Smooth muscle cell (in vitro differentiated cells): ENCODE data around the gene LMX1B. TPM values are rescaled to one million over a fixed set of nuclear protein-coding genes. Genes with fewer than 3 reads are reported as not detected.

ENCODE experiments used
- DNase-seq: peaks from one replicate; lab custom pipeline; 2025; ENCODE audit not compliant: unreplicated experiment; lab: John Stamatoyannopoulos, UW
- H2AFZ ChIP-seq: fragments of 200-600 bp; sonication (generic); 2 replicates; pipeline ENCODE4 v1.6.0; 2016; ENCODE audit warnings: antibody characterized with exemption, low read depth, mild to moderate bottlenecking
- H3F3A ChIP-seq: fragments of 200-600 bp; sonication (generic); 2 replicates; pipeline ENCODE4 v1.6.0; 2017; ENCODE audit warnings: antibody characterized with exemption, low read depth
- H3K27ac ChIP-seq: fragments of 200-600 bp; sonication (generic); 2 replicates; pipeline ENCODE4 v1.5.1; 2016; ENCODE audit warnings: low read depth, mild to moderate bottlenecking
- H3K27me3 ChIP-seq: fragments of 200-600 bp; sonication (generic); 2 replicates; pipeline ENCODE4 v1.6.1; 2016; ENCODE audit warnings: low read depth, mild to moderate bottlenecking
- H3K36me3 ChIP-seq: fragments of 200-600 bp; sonication (generic); 2 replicates; pipeline ENCODE4 v1.5.1; 2016; ENCODE audit warnings: low read depth
- H3K4me1 ChIP-seq: fragments of 200-600 bp; sonication (generic); 2 replicates; pipeline ENCODE4 v1.5.1; 2016; ENCODE audit warnings: low read depth
- H3K4me2 ChIP-seq: fragments of 200-600 bp; sonication (generic); 2 replicates; pipeline ENCODE4 v1.6.0; 2016; ENCODE audit warnings: mild to moderate bottlenecking
- H3K4me3 ChIP-seq: fragments of 200-600 bp; sonication (generic); 2 replicates; pipeline ENCODE4 v1.5.1; 2016; ENCODE audit warnings: mild to moderate bottlenecking
- H3K79me2 ChIP-seq: fragments of 200-600 bp; sonication (generic); 2 replicates; pipeline ENCODE4 v1.6.0; 2016; ENCODE audit warnings: low read depth, mild to moderate bottlenecking
- H3K9ac ChIP-seq: fragments of 200-600 bp; sonication (generic); 2 replicates; pipeline ENCODE4 v1.6.0; 2016; ENCODE audit warnings: low read depth
- H3K9me3 ChIP-seq: fragments of 200-600 bp; sonication (generic); replicated peaks from 2 replicates; pipeline ENCODE4 v1.5.1; 2016; ENCODE audit warnings: low read depth
- H4K20me1 ChIP-seq: fragments of 200-600 bp; sonication (generic); 2 replicates; pipeline ENCODE4 v1.6.0; 2016; ENCODE audit warnings: low read depth
- CTCF ChIP-seq: fragments of 200-600 bp; sonication (generic); IDR thresholded peaks from 2 replicates; pipeline ENCODE4 v1.5.1; 2017; ENCODE audit warnings: borderline replicate concordance, mild to moderate bottlenecking, antibody characterized with exemption; ENCODE audit not compliant: insufficient read depth, poor library complexity, severe bottlenecking
- WGBS: methylation state at CpG from one replicate; pipeline ENCODE4 v1.1.7; 2016; ENCODE audit warnings: low lambda C conversion rate; 5-methylcytosine and 5-hydroxymethylcytosine counted together
- polyA plus RNA-seq: library from polyadenylated mRNA; unstranded; fragments of >200 nt; fragmentation: Nextera tagmentation; extraction: Ambion mirVana; gene quantifications from 2 replicates; pipeline ENCODE4 v1.2.1, GENCODE V29; 2016
- total RNA-seq: library from RNA; depleted of rRNA; stranded (reverse); fragments of >200 nt; gene quantifications from 2 replicates; pipeline ENCODE4 v1.2.3, GENCODE V29; 2014

LMX1B gene
- total and polyA plus RNA-seq, 2 experiments from 2014 or later: not detected

- Histone ChIP-seq H3K4me3 (peak overlapping the region; percentile 32), H3K27ac (no peak overlapping the region), H3K4me2 (peak overlapping the region; percentile 84), H3K4me1 (peaks cover 23% of the 10 kb centered on the region), H3K79me2 (no peaks in the 10 kb centered on the region), H3K9me3 (no peaks in the 10 kb centered on the region), H3K36me3 (no peaks in the 10 kb centered on the region), H3F3A (no peaks in the 10 kb centered on the region), H2AFZ (peak overlapping the region; percentile 70), H3K27me3 (peaks cover 33% of the 10 kb centered on the region), H3K9ac (no peak overlapping the region), H4K20me1 (no peaks in the 10 kb centered on the region)
- DNase-seq: no peak
- WGBS: 9% methylated on average over 22 of the region's 25 CpGs
- TF ChIP-seq CTCF: no peak
Measured at GRCh38 chr9:126664900-126665643, 51.3 kb downstream of the LMX1B start.

GRCh38 chr9:126665644-126666035 lies 51.9 kb downstream of the LMX1B start:
- no peaks in the 10 kb centered on the region for H3K79me2 ChIP-seq
- H3F3A ChIP-seq: no peaks in the 10 kb centered on the region
- WGBS: 42% methylated on average over 15 of the region's 15 CpGs
- H3K27ac ChIP-seq: no peak overlapping the region
- H4K20me1 ChIP-seq: no peaks in the 10 kb centered on the region
- no peak overlapping the region for H3K9ac ChIP-seq
- TF ChIP-seq CTCF: no peak
- peak overlapping the region; percentile 70 for H2AFZ ChIP-seq
- H3K4me1 ChIP-seq: peaks cover 23% of the 10 kb centered on the region
- peak overlapping the region; percentile 84 for H3K4me2 ChIP-seq
- H3K36me3 ChIP-seq: no peaks in the 10 kb centered on the region
- H3K27me3 ChIP-seq: peaks cover 33% of the 10 kb centered on the region
- peak overlapping the region; percentile 32 for H3K4me3 ChIP-seq
- no peak for DNase-seq
- H3K9me3 ChIP-seq: no peaks in the 10 kb centered on the region

GRCh38 chr9:126666155-126666803 lies 52.6 kb downstream of the LMX1B start:
- Histone ChIP-seq H3K4me1 (peaks cover 29% of the 10 kb centered on the region), H3K9ac (no peak overlapping the region), H3K79me2 (no peaks in the 10 kb centered on the region)

More at GRCh38 chr9:126666155-126666803, 52.6 kb downstream of the LMX1B start:
- no peaks in the 10 kb centered on the region for H3F3A ChIP-seq
- no peak for TF ChIP-seq CTCF
- H3K27ac ChIP-seq: no peak overlapping the region
- peaks cover 37% of the 10 kb centered on the region for H3K27me3 ChIP-seq
- no peaks in the 10 kb centered on the region for H3K9me3 ChIP-seq
- no peak overlapping the region for H3K4me2 ChIP-seq
- WGBS: 84% methylated on average over 13 of the region's 13 CpGs
- no peaks in the 10 kb centered on the region for H3K36me3 ChIP-seq
- no peak overlapping the region for H2AFZ ChIP-seq
- no peak for DNase-seq
- no peaks in the 10 kb centered on the region for H4K20me1 ChIP-seq
- no peak overlapping the region for H3K4me3 ChIP-seq
